Vagina (tissue), 2 donors: Measurements from ENCODE around the gene MLANA.

Experiments
- POLR2A ChIP-seq, 2 donors: fragments of 450-650 bp; IDR thresholded peaks; one replicate each; pipeline ENCODE4 v1.6.1; 2017; ENCODE audit warnings: antibody characterized with exemption in 2 of 2, mild to moderate bottlenecking in 2 of 2, moderate library complexity in 2 of 2
- POLR2AphosphoS5 ChIP-seq, 2 donors: sonication (generic); formaldehyde crosslinking; IDR thresholded peaks; one replicate each; pipeline ENCODE4 v1.9.0; 2017; ENCODE audit warnings: antibody characterized with exemption in 2 of 2, mild to moderate bottlenecking in 2 of 2, low read depth in 1 of 2; ENCODE audit not compliant: insufficient read depth in 1 of 2
- TF ChIP-seq, protein P1 (sequence below), 3 experiments: fragments of 450-650 bp in 2 of 3; fragments of 200-600 bp in 1 of 3; sonication (generic) in 1 of 3; IDR thresholded peaks; one replicate each; pipeline ENCODE4 v1.5.1; 2017 to 2019; ENCODE audit warnings: antibody characterized with exemption in 3 of 3, mild to moderate bottlenecking in 2 of 3, moderate library complexity in 2 of 3

DNA sequence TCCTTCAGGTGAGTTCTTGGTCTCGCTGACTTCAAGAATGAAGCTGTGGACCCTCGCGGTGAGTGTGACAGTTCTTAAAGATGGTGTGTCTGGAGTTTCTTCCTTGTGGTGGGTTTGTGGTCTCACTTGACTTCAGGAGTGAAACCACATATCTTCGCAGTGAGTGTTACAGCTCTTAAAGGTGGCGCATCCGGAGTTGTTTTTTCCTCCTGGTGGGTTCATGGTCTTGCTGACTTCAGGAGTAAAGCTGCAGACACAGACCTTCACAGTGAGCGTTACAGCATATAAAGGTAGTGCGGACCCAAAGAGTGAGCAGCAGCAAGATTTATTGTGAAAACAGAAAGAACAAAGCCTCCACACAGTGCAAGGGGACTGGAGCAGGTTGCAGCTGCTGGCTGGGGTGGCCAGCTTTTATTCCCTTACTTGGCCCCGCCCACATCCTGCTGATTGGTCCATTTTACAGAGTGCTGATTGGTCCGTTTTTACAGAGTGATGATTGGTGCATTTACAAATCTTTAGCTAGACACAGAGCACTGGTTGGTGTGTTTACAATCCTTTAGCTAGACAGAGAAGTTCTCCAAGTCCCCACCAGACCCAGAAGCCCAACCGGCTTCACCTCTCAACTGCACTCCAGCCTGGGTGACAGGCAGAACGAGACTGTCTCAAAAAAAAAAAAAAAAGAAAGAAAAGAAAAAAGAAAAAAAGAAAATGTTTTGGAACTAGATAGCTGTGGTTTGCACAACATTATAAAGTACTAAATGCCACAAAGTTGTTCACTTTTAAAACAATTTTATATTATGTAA is 48.7 kb upstream of the MLANA start:
- TF ChIP-seq, protein P1, sequence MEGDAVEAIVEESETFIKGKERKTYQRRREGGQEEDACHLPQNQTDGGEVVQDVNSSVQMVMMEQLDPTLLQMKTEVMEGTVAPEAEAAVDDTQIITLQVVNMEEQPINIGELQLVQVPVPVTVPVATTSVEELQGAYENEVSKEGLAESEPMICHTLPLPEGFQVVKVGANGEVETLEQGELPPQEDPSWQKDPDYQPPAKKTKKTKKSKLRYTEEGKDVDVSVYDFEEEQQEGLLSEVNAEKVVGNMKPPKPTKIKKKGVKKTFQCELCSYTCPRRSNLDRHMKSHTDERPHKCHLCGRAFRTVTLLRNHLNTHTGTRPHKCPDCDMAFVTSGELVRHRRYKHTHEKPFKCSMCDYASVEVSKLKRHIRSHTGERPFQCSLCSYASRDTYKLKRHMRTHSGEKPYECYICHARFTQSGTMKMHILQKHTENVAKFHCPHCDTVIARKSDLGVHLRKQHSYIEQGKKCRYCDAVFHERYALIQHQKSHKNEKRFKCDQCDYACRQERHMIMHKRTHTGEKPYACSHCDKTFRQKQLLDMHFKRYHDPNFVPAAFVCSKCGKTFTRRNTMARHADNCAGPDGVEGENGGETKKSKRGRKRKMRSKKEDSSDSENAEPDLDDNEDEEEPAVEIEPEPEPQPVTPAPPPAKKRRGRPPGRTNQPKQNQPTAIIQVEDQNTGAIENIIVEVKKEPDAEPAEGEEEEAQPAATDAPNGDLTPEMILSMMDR (IDR thresholded peaks at IDR 0.05) = no peak
- TF ChIP-seq POLR2A (IDR thresholded peaks at IDR 0.05) (no peak), POLR2AphosphoS5 (IDR thresholded peaks at IDR 0.05; ENCODE audit: insufficient read depth in 1 of 2, low read depth in 1 of 2) (no peak)
